H1 (cell line): ENCODE data around the gene SIDT1. TPM values are rescaled to one million over a fixed set of nuclear protein-coding genes. Genes with fewer than 3 reads are reported as not detected.

ENCODE experiments used
- CTCF ChIA-PET: fragments of 300-600 bp; sonication (Branson Sonifier 250); formaldehyde crosslinking; loops from one replicate; lab custom pipeline; 2021; ENCODE audit not compliant: partially characterized antibody; lab: Charles Lee
- POLR2A ChIA-PET: fragments of 300-600 bp; sonication (Branson Sonifier 250); formaldehyde crosslinking; loops from one replicate; lab custom pipeline; 2021; ENCODE audit warnings: inconsistent platforms; ENCODE audit not compliant: partially characterized antibody; lab: Charles Lee
- DNase-seq, 2 experiments: peaks; one replicate each; pipeline versions ENCODE4 v3.0.0 to v3.0.0-alpha.2; 2010 to 2022; ENCODE audit warnings: low spot score in 2 of 2, low read depth in 1 of 2, mixed read lengths in 1 of 2
- FAIRE-seq: peaks from 2 replicates; lab custom pipeline; 2011; peaks lifted over from hg19 to GRCh38; lab: Jason Lieb, UNC
- H2AFZ ChIP-seq: 2 replicates; pipeline ENCODE4 v1.8.1; 2012; ENCODE audit warnings: low read length, inconsistent platforms
- H2AK5ac ChIP-seq: 2 replicates; pipeline ENCODE4 v1.6.1; 2013; ENCODE audit warnings: low read depth, low read length
- H2BK120ac ChIP-seq: replicated peaks from 2 replicates; pipeline ENCODE3; 2013; ENCODE audit warnings: low read depth, low read length, inconsistent platforms
- H2BK12ac ChIP-seq: 2 replicates; pipeline ENCODE4 v1.6.1; 2013; ENCODE audit warnings: low read depth, low read length
- H2BK15ac ChIP-seq: 2 replicates; pipeline ENCODE4 v1.6.1; 2013; ENCODE audit warnings: low read length
- H2BK20ac ChIP-seq: 2 replicates; pipeline ENCODE4 v1.6.1; 2013; ENCODE audit warnings: low read length
- H2BK5ac ChIP-seq: 2 replicates; pipeline ENCODE4 v1.6.1; 2013; ENCODE audit warnings: low read depth, low read length
- H3K14ac ChIP-seq: 2 replicates; pipeline ENCODE4 v1.6.1; 2013; ENCODE audit warnings: inconsistent platforms; ENCODE audit not compliant: insufficient read length
- H3K18ac ChIP-seq: 2 replicates; pipeline ENCODE4 v1.6.1; 2013; ENCODE audit warnings: low read length; ENCODE audit errors: extremely low read depth
- H3K23ac ChIP-seq: 2 replicates; pipeline ENCODE4 v1.6.1; 2013; ENCODE audit warnings: inconsistent platforms; ENCODE audit not compliant: insufficient read length
- H3K23me2 ChIP-seq: 2 replicates; pipeline ENCODE4 v1.6.1; 2013; ENCODE audit warnings: low read depth, low read length
- H3K27ac ChIP-seq: 2 replicates; pipeline ENCODE4 v1.6.1; 2011; ENCODE audit warnings: low read depth, low read length, inconsistent platforms
- H3K27me3 ChIP-seq, 4 experiments: replicated peaks in 1 of 4; 1 replicate in 1 of 4; 2 replicates in 3 of 4; pipeline versions ENCODE4 v1.6.1 to v1.8.1; 2011 to 2013; ENCODE audit warnings: low read length in 3 of 4, mild to moderate bottlenecking in 3 of 4, inconsistent platforms in 2 of 4, mixed read lengths in 2 of 4, moderate library complexity in 1 of 4; ENCODE audit not compliant: control insufficient read depth in 3 of 4, insufficient read depth in 3 of 4; ENCODE audit errors: extremely low read depth in 1 of 4
- H3K36me3 ChIP-seq, 4 experiments: 2 replicates each; pipeline versions ENCODE4 v1.6.1 to v1.8.1; 2011 to 2013; ENCODE audit warnings: mild to moderate bottlenecking in 4 of 4, low read length in 3 of 4, moderate library complexity in 2 of 4, control low read depth in 1 of 4, inconsistent platforms in 1 of 4; ENCODE audit not compliant: insufficient read depth in 4 of 4, control insufficient read depth in 2 of 4
- H3K4ac ChIP-seq: replicated peaks from 2 replicates; pipeline ENCODE3; 2013; ENCODE audit warnings: low read length, low read depth, mixed read lengths, inconsistent platforms; ENCODE audit not compliant: insufficient read length
- H3K4me1 ChIP-seq, 4 experiments: replicated peaks in 1 of 4; 1 replicate in 1 of 4; 2 replicates in 3 of 4; pipeline versions ENCODE4 v1.6.1 to v1.8.1; 2011 to 2013; ENCODE audit warnings: low read length in 3 of 4, inconsistent platforms in 2 of 4, mixed read lengths in 1 of 4; ENCODE audit not compliant: insufficient read depth in 4 of 4, control insufficient read depth in 3 of 4
- H3K4me2 ChIP-seq, 2 experiments: 2 replicates each; pipeline versions ENCODE4 v1.6.1 to v1.8.1; 2011 to 2013; ENCODE audit warnings: low read depth in 2 of 2, low read length in 2 of 2, control low read depth in 1 of 2, inconsistent platforms in 1 of 2, mild to moderate bottlenecking in 1 of 2; ENCODE audit not compliant: insufficient read depth in 1 of 2
- H3K4me3 ChIP-seq, 4 experiments: fragments of 200-600, 300-600 bp in 1 of 4; sonication (generic), shearing (Covaris generic), sonication (Bioruptor Twin) in 1 of 4; 2 replicates each; pipeline versions ENCODE4 v1.5.1 to v1.8.1; 2011 to 2016; ENCODE audit warnings: low read length in 4 of 4, low read depth in 3 of 4, control low read depth in 2 of 4, inconsistent platforms in 2 of 4, mild to moderate bottlenecking in 2 of 4, mixed read lengths in 1 of 4, moderate library complexity in 1 of 4; ENCODE audit not compliant: insufficient read depth in 2 of 4; ENCODE audit errors: extremely low read depth in 1 of 4
- H3K56ac ChIP-seq: replicated peaks from 2 replicates; pipeline ENCODE3; 2013; ENCODE audit warnings: low read depth, mild to moderate bottlenecking, mixed read lengths, low read length, inconsistent platforms; ENCODE audit not compliant: insufficient read length
- H3K79me1 ChIP-seq: 2 replicates; pipeline ENCODE4 v1.6.1; 2013; ENCODE audit warnings: low read depth, low read length, control low read depth
- H3K79me2 ChIP-seq, 2 experiments: 2 replicates each; pipeline versions ENCODE4 v1.6.1 to v1.8.1; 2012 to 2013; ENCODE audit warnings: low read length in 2 of 2, mild to moderate bottlenecking in 2 of 2, inconsistent platforms in 1 of 2; ENCODE audit not compliant: insufficient read depth in 2 of 2, control insufficient read depth in 1 of 2
- H3K9ac ChIP-seq, 4 experiments: replicated peaks in 1 of 4; 1 replicate in 1 of 4; 2 replicates in 3 of 4; pipeline versions ENCODE4 v1.6.1 to v1.8.1; 2011 to 2013; ENCODE audit warnings: low read depth in 3 of 4, low read length in 3 of 4, control low read depth in 2 of 4, mild to moderate bottlenecking in 2 of 4, moderate library complexity in 2 of 4, inconsistent platforms in 1 of 4; ENCODE audit errors: extremely low read depth in 1 of 4
- H3K9me3 ChIP-seq, 2 experiments: 2 replicates each; pipeline versions ENCODE4 v1.6.1 to v1.8.1; 2012 to 2013; ENCODE audit warnings: mild to moderate bottlenecking in 2 of 2, moderate library complexity in 2 of 2, control low read depth in 1 of 2, inconsistent platforms in 1 of 2, low read depth in 1 of 2, low read length in 1 of 2, mixed read lengths in 1 of 2; ENCODE audit not compliant: insufficient read depth in 2 of 2
- H4K20me1 ChIP-seq, 2 experiments: replicated peaks in 1 of 2; 2 replicates each; pipeline versions ENCODE3 to v1.8.1; 2011 to 2013; ENCODE audit warnings: inconsistent platforms in 2 of 2, low read length in 2 of 2, mild to moderate bottlenecking in 1 of 2; ENCODE audit not compliant: insufficient read depth in 2 of 2, control insufficient read depth in 1 of 2
- H4K5ac ChIP-seq: 2 replicates; pipeline ENCODE4 v1.6.1; 2013; ENCODE audit warnings: low read length, low read depth, mixed read lengths, inconsistent platforms; ENCODE audit not compliant: insufficient read length
- H4K8ac ChIP-seq: 2 replicates; pipeline ENCODE4 v1.8.0; 2013; ENCODE audit warnings: mild to moderate bottlenecking, moderate library complexity, low read length, inconsistent platforms; ENCODE audit not compliant: insufficient read depth; ENCODE audit errors: extremely low read depth
- H4K91ac ChIP-seq: replicated peaks from 2 replicates; pipeline ENCODE3; 2013; ENCODE audit warnings: low read length, mixed read lengths, inconsistent platforms; ENCODE audit not compliant: insufficient read length
- CBX5 ChIP-seq: fragments of 300-800, 300-1000 bp; sonication (generic); IDR thresholded peaks from 2 replicates; pipeline ENCODE4 v1.7.1; 2016; ENCODE audit warnings: antibody characterized with exemption, low read length, low read depth
- CTBP2 ChIP-seq: IDR thresholded peaks from 2 replicates; pipeline ENCODE4 v1.7.0; 2011; ENCODE audit warnings: borderline replicate concordance, mild to moderate bottlenecking, moderate library complexity, mixed read lengths, low read length; ENCODE audit not compliant: insufficient read depth, insufficient read length
- EZH2 ChIP-seq: fragments of 200-600 bp; sonication (generic); IDR thresholded peaks from 2 replicates; pipeline ENCODE4 v1.7.1; 2012; ENCODE audit warnings: low read depth, mild to moderate bottlenecking, moderate library complexity, low read length, inconsistent platforms; ENCODE audit not compliant: severe bottlenecking
- JUN ChIP-seq: IDR thresholded peaks from 2 replicates; pipeline ENCODE4 v1.6.1; 2011; ENCODE audit warnings: low read depth, mild to moderate bottlenecking, improper control_type of control experiment, low read length
- POLR2A ChIP-seq, 2 experiments: IDR thresholded peaks; 1 replicate in 1 of 2; 2 replicates in 1 of 2; pipeline ENCODE4 v1.6.1; 2011; ENCODE audit warnings: low read depth in 2 of 2, low read length in 2 of 2, mild to moderate bottlenecking in 2 of 2; ENCODE audit errors: control extremely low read depth in 1 of 2
- POLR2AphosphoS5 ChIP-seq: IDR thresholded peaks from 2 replicates; pipeline ENCODE4 v1.6.1; 2011; ENCODE audit warnings: low read depth, low read length
- SAP30 ChIP-seq: fragments of 300-600 bp; sonication (generic); IDR thresholded peaks from 2 replicates; pipeline ENCODE4 v1.7.1; 2012; ENCODE audit warnings: low read length, moderate library complexity, mild to moderate bottlenecking, inconsistent platforms; ENCODE audit not compliant: insufficient read depth, insufficient replicate concordance
- SIRT6 ChIP-seq: IDR thresholded peaks from one replicate; pipeline ENCODE4 v1.7.1; 2012; ENCODE audit warnings: low read length, inconsistent platforms
- SP2 ChIP-seq: IDR thresholded peaks from 2 replicates; pipeline ENCODE4 v1.6.1; 2012; ENCODE audit warnings: mild to moderate bottlenecking, low read length, inconsistent platforms
- TEAD4 ChIP-seq: IDR thresholded peaks from 2 replicates; pipeline ENCODE4 v1.6.1; 2012; ENCODE audit warnings: low read depth, low read length, inconsistent platforms, mixed read lengths
- polyA plus RNA-seq, 7 experiments: library from polyadenylated mRNA; depleted of rRNA in 3 of 7; stranded (reverse) in 5 of 7; unstranded in 2 of 7; fragments of >200 nt in 5 of 7; fragments of 200-250 nt in 2 of 7; gene quantifications; 1 replicate in 5 of 7; 2 replicates in 1 of 7; 4 replicates in 1 of 7; pipeline versions ENCODE4 v1.2.1 to v1.2.3, GENCODE V29; 2011 to 2013; ENCODE audit warnings: missing spikeins in 2 of 7, mixed read lengths in 2 of 7
- total RNA-seq: library from RNA; stranded (reverse); fragmentation: NEBNext Ultra II Directional; extraction: Animal tissue kit (Norgen Biotek cat#: 25700); gene quantifications from 2 replicates; pipeline ENCODE4 v1.2.1, GENCODE V29; 2021

Gene SIDT1
- total and polyA plus RNA-seq, 2 of the 8 experiments (the other 6 are each of a cell fraction or from before 2014, with no cell fraction given): 0.06 TPM; not detected in 1

DNA sequence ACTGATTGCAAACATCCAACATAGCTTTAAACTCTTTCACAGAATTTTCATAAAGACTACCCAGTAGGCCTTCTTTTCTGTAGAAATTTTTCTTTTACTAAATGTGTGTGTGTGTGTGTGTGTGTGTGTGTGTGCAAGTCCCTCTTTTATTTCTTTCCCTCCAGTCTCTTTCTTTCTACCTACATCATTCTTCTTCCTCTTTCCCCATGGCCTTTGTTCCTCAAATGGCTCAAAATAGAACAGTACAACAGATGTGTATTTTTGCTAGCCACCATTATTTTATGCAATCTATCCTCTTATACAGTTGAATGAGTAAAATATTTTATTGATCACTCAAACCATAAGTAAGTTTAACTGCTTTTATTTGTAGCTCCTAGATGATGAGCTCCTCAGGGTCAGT, 87.7 kb downstream of the SIDT1 start:
- no peaks in the 10 kb centered on the region for H3K36me3 ChIP-seq
- H2BK20ac ChIP-seq: no peak overlapping the region
- no peak overlapping the region for H4K8ac ChIP-seq
- no peak overlapping the region for H3K4me3 ChIP-seq
- H3K4me2 ChIP-seq: no peak overlapping the region
- TF ChIP-seq SAP30 (no peak), TEAD4 (no peak), CBX5 (no peak), JUN (no peak), SP2 (no peak), POLR2A (IDR thresholded peaks at IDR 0.05; ENCODE audit: control extremely low read depth in 1 of 2, low read depth in 2 of 2, low read length in 2 of 2) (no peak), EZH2 (no peak), POLR2AphosphoS5 (no peak), CTBP2 (no peak), SIRT6 (no peak)
- no peaks in the 10 kb centered on the region; a peak in 1 of 7 replicates for H3K27me3 ChIP-seq
- no peak overlapping the region for H2BK5ac ChIP-seq
- CTCF ChIA-PET: interaction anchor here (0.9 to 3.8 kb wide), 4 partner anchors 8 to 332 kb away, joined by 4 to 12 read pairs (median 4); no protein-coding TSS in a partner anchor
- H2BK12ac ChIP-seq: no peak overlapping the region
- H3K23ac ChIP-seq: no peak overlapping the region
- H2BK15ac ChIP-seq: no peak overlapping the region
- no peaks in the 10 kb centered on the region for H3K4me1 ChIP-seq
- DNase-seq (no peak), FAIRE-seq (no peak)
- no peak overlapping the region for H3K56ac ChIP-seq
- H3K79me2 ChIP-seq: no peaks in the 10 kb centered on the region
- no peak overlapping the region for H3K9ac ChIP-seq
- H2AFZ ChIP-seq: no peak overlapping the region
- H4K91ac ChIP-seq: no peak overlapping the region
- H3K18ac ChIP-seq: no peak overlapping the region
- no peaks in the 10 kb centered on the region for H3K79me1 ChIP-seq
- no peak overlapping the region for H2AK5ac ChIP-seq
- no peak overlapping the region for H3K4ac ChIP-seq
- no peaks in the 10 kb centered on the region; the same call in 1 of the 2 replicates for H3K23me2 ChIP-seq
- no peak overlapping the region for H4K5ac ChIP-seq
- no peak overlapping the region for H2BK120ac ChIP-seq
- no peak overlapping the region for H3K14ac ChIP-seq
- no peak overlapping the region for H3K27ac ChIP-seq
- no peaks in the 10 kb centered on the region for H3K9me3 ChIP-seq
- POLR2A ChIA-PET: interaction anchor here (0.6 kb wide), 1 partner anchor 444 kb away, joined by 3 read pairs; no protein-coding TSS in a partner anchor
- no peaks in the 10 kb centered on the region for H4K20me1 ChIP-seq
